Measurements from ENCODE around the gene OR5D14. TPM values are rescaled to one million over a fixed set of nuclear protein-coding genes. Genes with fewer than 3 reads are reported as not detected.

The OR5D14 gene
- total RNA-seq, 1 experiment from 2014 or later: not detected

GRCh38 chr11:55826919-55827318 lies 31.6 kb downstream of the OR5D14 start, which contains the start of gene OR5L2:
Gene OR5L2 (plus strand): TSS chr11:55827219. CDS start chr11:55827219, 0 bp downstream.
- Histone ChIP-seq H2BK20ac (ENCODE audit: low read depth, low read length, poor library complexity, severe bottlenecking) (no peak within 1 kb of the TSS), H3K18ac (ENCODE audit: insufficient read length, low read depth, low read length) (no peak within 1 kb of the TSS), H3K79me1 (ENCODE audit: insufficient read depth, low read depth, low read length, poor library complexity, severe bottlenecking) (no peaks in the 10 kb centered on the region), H2BK120ac (ENCODE audit: low read depth, low read length, poor library complexity, severe bottlenecking) (no peak within 1 kb of the TSS), H4K5ac (ENCODE audit: insufficient read length, low read depth, low read length) (no peak within 1 kb of the TSS), H2BK12ac (ENCODE audit: insufficient read length, low read depth, low read length) (no peak within 1 kb of the TSS), H2BK5ac (ENCODE audit: insufficient read length, low read length) (no peak within 1 kb of the TSS), H3K27ac (ENCODE audit: insufficient read length, low read depth, low read length) (no peak within 1 kb of the TSS), H4K20me1 (ENCODE audit: control insufficient read depth, insufficient read depth, insufficient read length) (no peaks in the 10 kb centered on the region), H3K14ac (ENCODE audit: insufficient read depth, low read length) (no peak within 1 kb of the TSS), H3K23me2 (ENCODE audit: insufficient read length, low read depth, low read length, poor library complexity, severe bottlenecking) (no peaks in the 10 kb centered on the region), H3K79me2 (ENCODE audit: insufficient read depth, low read length) (no peaks in the 10 kb centered on the region), H3K23ac (ENCODE audit: insufficient read length, low read depth, low read length) (no peak within 1 kb of the TSS), H2BK15ac (ENCODE audit: low read depth, low read length) (no peak within 1 kb of the TSS), H3T11ph (ENCODE audit: low read length) (no peak within 1 kb of the TSS), H3K4ac (ENCODE audit: low read depth, low read length) (no peak within 1 kb of the TSS), H3K9me3 (ENCODE audit: control insufficient read depth, low read depth, low read length) (peaks cover 64% of the 10 kb centered on the region), H4K8ac (replicated peaks; ENCODE audit: insufficient read length, low read depth, low read length) (no peak within 1 kb of the TSS), H2AFZ (ENCODE audit: low read length) (no peak within 1 kb of the TSS), H3K4me1 (ENCODE audit: insufficient read depth, low read length) (no peaks in the 10 kb centered on the region), H3K27me3 (ENCODE audit: insufficient read depth, low read length) (no peaks in the 10 kb centered on the region), H2AK5ac (ENCODE audit: insufficient read length, low read length) (no peak within 1 kb of the TSS), H3K4me2 (ENCODE audit: insufficient read depth, insufficient read length, low read length) (no peak within 1 kb of the TSS), H3K56ac (ENCODE audit: insufficient read length, low read depth, low read length) (no peak within 1 kb of the TSS), H4K91ac (ENCODE audit: insufficient read length, low read depth, low read length) (no peak within 1 kb of the TSS), H3K9ac (ENCODE audit: extremely low read depth, insufficient read length, low read length) (no peak within 1 kb of the TSS)
- DNase-seq: no peak
- Mint-ChIP-seq H3K27me3 (ENCODE audit: low read depth) (no peaks in the 10 kb centered on the region), H3K4me3 (no peak within 1 kb of the TSS), H3K9me3 (peaks cover 70 to 71% of the 10 kb centered on the region in 2 experiments), H3K27ac (no peak within 1 kb of the TSS), H3K4me1 (no peaks in the 10 kb centered on the region), H3K36me3 (ENCODE audit: insufficient read depth in 1 of 3, low read depth in 3 of 3) (peaks cover 0 to 22% (median 6%) of the 10 kb centered on the region in 3 experiments; a peak in 4 of 7 replicates)
- TF ChIP-seq CTCF (conservative IDR thresholded peaks at IDR 0.05): no peak
